NCI-H2107 treated with DMSO at 0.1 percent for 48 hours (cell line): ENCODE data around the gene STAP1.
"Not testable (repeated sequence)": the region's sequence is repeated elsewhere in the genome, so short reads cannot be mapped to it uniquely, and the experiment has no call there.

Experiments
- DNase-seq: peaks from one replicate; lab custom pipeline; 2025; ENCODE audit not compliant: unreplicated experiment; lab: John Stamatoyannopoulos, UW

STAP1 gene

GRCh38 chr4:67615119-67615518, 56.6 kb downstream of the STAP1 start:
- DNase-seq = no peak

GRCh38 chr4:67616478-67616877, 58.0 kb downstream of the STAP1 start:
- no peak for DNase-seq

- no peak for DNase-seq
Measured at GRCh38 chr4:67624939-67625338, 66.4 kb downstream of the STAP1 start.

DNA sequence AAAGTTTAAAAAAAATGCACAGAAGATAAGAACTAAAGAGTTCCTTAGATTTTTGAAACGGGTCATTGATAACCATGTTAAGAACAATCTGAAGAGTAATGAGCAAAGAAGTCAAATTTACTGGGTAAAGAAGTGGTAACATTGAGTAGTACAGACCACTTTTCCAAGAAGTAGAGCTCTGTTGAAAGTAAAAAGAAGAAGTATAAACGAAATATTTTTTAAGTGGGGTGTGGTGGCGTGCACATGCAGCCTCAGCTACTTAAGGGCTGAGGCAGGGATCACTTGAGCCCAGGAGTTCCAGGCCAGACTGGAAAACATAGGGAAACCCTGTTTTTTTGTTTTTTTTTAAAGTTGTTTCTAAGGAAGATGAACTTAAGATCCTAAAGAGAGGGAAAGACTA, 74.0 kb downstream of the STAP1 start:
- DNase-seq = no peak

- DNase-seq = no peak
Measured at GRCh38 chr4:67634741-67635140, 76.2 kb downstream of the STAP1 start.

- DNase-seq = no peak
Measured at GRCh38 chr4:67635331-67635730, 76.8 kb downstream of the STAP1 start.

DNA sequence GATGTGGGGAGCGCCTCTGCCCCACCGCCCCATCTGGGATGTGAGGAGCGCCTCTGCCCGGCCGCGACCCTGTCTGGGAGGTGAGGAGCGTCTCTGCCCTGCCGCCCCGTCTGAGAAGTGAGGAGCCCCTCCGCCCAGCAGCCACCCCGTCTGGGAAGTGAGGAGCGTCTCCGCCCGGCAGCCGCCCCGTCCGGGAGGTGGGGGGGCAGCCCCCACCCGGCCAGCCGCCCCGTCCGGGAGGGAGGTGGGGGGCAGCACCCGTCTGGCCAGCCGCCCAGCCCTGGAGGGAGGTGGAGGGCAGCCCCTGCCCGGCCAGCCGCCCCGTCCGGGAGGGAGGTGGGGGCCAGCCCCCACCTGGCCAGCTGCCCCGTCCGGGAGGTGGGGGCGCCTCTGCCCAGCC, 78.5 kb downstream of the STAP1 start:
- DNase-seq = not testable (repeated sequence)

- no peak for DNase-seq
Measured at GRCh38 chr4:67638136-67638535, 79.6 kb downstream of the STAP1 start.

- DNase-seq = no peak
Measured at GRCh38 chr4:67651536-67651935, 93.0 kb downstream of the STAP1 start.
